ENCODE measurements around the gene KANK2.

KANK2 gene

GRCh38 chr19:11227195-11227886 lies 30.0 kb upstream of the KANK2 start:
- no peak for DNase-seq (ENCODE audit: insufficient read length, low spot score)
- TF ChIP-seq POU2F2 (IDR thresholded peaks at IDR 0.05; ENCODE audit: low read depth, low read length): no peak
- no peak for TF ChIP-seq TAF1 (IDR thresholded peaks at IDR 0.05; ENCODE audit: low read depth, low read length)
- no peak for TF ChIP-seq POLR2A (IDR thresholded peaks at IDR 0.05; ENCODE audit: low read depth, low read length)
- TF ChIP-seq SPI1 (IDR thresholded peaks at IDR 0.05; ENCODE audit: low read depth, low read length): no peak
- no peak for TF ChIP-seq PAX5 (IDR thresholded peaks at IDR 0.05; ENCODE audit: insufficient read depth, low read length, severe bottlenecking)
- no peak for TF ChIP-seq POLR2AphosphoS5 (IDR thresholded peaks at IDR 0.05; ENCODE audit: low read depth, low read length)
- FAIRE-seq: no peak

- TF ChIP-seq POLR2AphosphoS5 (IDR thresholded peaks at IDR 0.05; ENCODE audit: low read depth, low read length) (no peak), SPI1 (IDR thresholded peaks at IDR 0.05; ENCODE audit: low read depth, low read length) (no peak), PAX5 (IDR thresholded peaks at IDR 0.05; ENCODE audit: insufficient read depth, low read length, severe bottlenecking) (no peak), POU2F2 (IDR thresholded peaks at IDR 0.05; ENCODE audit: low read depth, low read length) (no peak), POLR2A (IDR thresholded peaks at IDR 0.05; ENCODE audit: low read depth, low read length) (no peak), TAF1 (IDR thresholded peaks at IDR 0.05; ENCODE audit: low read depth, low read length) (no peak)
- FAIRE-seq (no peak), DNase-seq (ENCODE audit: insufficient read length, low spot score) (no peak)
These were observed 29.4 kb upstream of the KANK2 start for GRCh38 chr19:11226716-11227166.

DNA sequence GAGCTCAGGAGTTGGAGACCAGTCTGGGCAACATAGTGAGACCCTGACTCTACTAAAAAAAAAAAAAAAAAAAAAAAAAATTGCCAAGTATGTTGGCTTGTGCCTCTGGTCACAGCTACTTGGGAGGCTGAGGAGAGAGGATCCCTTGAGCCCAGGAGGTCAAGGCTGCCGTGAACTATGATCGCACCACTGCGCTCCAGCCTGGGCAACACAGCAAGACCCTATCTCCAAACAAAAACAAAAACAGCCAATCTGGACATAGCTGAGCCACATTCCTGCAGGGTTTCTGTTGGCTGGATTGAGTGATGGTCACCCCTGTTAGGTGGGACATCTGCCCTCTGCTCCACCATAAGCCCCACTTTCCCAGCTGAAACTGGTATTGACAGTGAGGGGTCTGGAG lies 28.5 kb upstream of the KANK2 start:
- DNase-seq (ENCODE audit: insufficient read length, low spot score) (no peak), FAIRE-seq (no peak)
- TF ChIP-seq POLR2AphosphoS5 (IDR thresholded peaks at IDR 0.05; ENCODE audit: low read depth, low read length): no peak
- no peak for TF ChIP-seq POU2F2 (IDR thresholded peaks at IDR 0.05; ENCODE audit: low read depth, low read length)
- TF ChIP-seq POLR2A (IDR thresholded peaks at IDR 0.05; ENCODE audit: low read depth, low read length): no peak
- TF ChIP-seq PAX5 (IDR thresholded peaks at IDR 0.05; ENCODE audit: insufficient read depth, low read length, severe bottlenecking): no peak
- no peak for TF ChIP-seq TAF1 (IDR thresholded peaks at IDR 0.05; ENCODE audit: low read depth, low read length)
- no peak for TF ChIP-seq SPI1 (IDR thresholded peaks at IDR 0.05; ENCODE audit: low read depth, low read length)

- FAIRE-seq (no peak), DNase-seq (ENCODE audit: insufficient read length, low spot score) (no peak)
- no peak for TF ChIP-seq POLR2AphosphoS5 (IDR thresholded peaks at IDR 0.05; ENCODE audit: low read depth, low read length)
- TF ChIP-seq SPI1 (IDR thresholded peaks at IDR 0.05; ENCODE audit: low read depth, low read length): no peak
- no peak for TF ChIP-seq POLR2A (IDR thresholded peaks at IDR 0.05; ENCODE audit: low read depth, low read length)
- no peak for TF ChIP-seq POU2F2 (IDR thresholded peaks at IDR 0.05; ENCODE audit: low read depth, low read length)
- TF ChIP-seq PAX5 (IDR thresholded peaks at IDR 0.05; ENCODE audit: insufficient read depth, low read length, severe bottlenecking): no peak
- TF ChIP-seq TAF1 (IDR thresholded peaks at IDR 0.05; ENCODE audit: low read depth, low read length): no peak
These were observed 27.8 kb upstream of the KANK2 start for GRCh38 chr19:11225172-11225571.

DNA sequence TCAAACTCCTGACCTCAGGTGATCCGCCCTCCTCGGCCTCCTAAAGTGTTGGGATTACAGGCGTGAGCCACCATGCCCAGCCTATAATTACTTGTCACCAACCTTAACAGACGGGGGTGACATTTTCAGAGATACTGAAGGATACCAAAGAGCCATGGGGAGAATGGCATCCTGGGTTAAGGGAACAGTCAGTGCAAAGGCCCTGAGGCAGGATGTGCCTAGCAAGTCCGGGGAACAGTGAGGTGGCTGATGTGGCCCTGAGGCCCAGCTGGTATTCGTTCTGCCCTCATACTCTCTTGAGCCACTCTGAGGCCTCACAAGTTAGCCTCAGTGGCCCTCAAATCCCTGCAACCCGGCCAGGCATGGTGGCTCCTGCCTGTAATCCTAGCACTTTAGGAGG lies 27.1 kb upstream of the KANK2 start:
- TF ChIP-seq PAX5 (IDR thresholded peaks at IDR 0.05; ENCODE audit: insufficient read depth, low read length, severe bottlenecking) (no peak), POLR2AphosphoS5 (IDR thresholded peaks at IDR 0.05; ENCODE audit: low read depth, low read length) (no peak), TAF1 (IDR thresholded peaks at IDR 0.05; ENCODE audit: low read depth, low read length) (no peak), POU2F2 (IDR thresholded peaks at IDR 0.05; ENCODE audit: low read depth, low read length) (no peak), POLR2A (IDR thresholded peaks at IDR 0.05; ENCODE audit: low read depth, low read length) (no peak), SPI1 (IDR thresholded peaks at IDR 0.05; ENCODE audit: low read depth, low read length) (no peak)
- FAIRE-seq (no peak), DNase-seq (ENCODE audit: insufficient read length, low spot score) (no peak)

GRCh38 chr19:11223200-11223599 lies 25.9 kb upstream of the KANK2 start:
- no peak for FAIRE-seq
- no peak for DNase-seq (ENCODE audit: insufficient read length, low spot score)
- TF ChIP-seq SPI1 (IDR thresholded peaks at IDR 0.05; ENCODE audit: low read depth, low read length) (no peak), TAF1 (IDR thresholded peaks at IDR 0.05; ENCODE audit: low read depth, low read length) (no peak), PAX5 (IDR thresholded peaks at IDR 0.05; ENCODE audit: insufficient read depth, low read length, severe bottlenecking) (no peak), POLR2AphosphoS5 (IDR thresholded peaks at IDR 0.05; ENCODE audit: low read depth, low read length) (no peak), POU2F2 (IDR thresholded peaks at IDR 0.05; ENCODE audit: low read depth, low read length) (no peak), POLR2A (IDR thresholded peaks at IDR 0.05; ENCODE audit: low read depth, low read length) (no peak)

GRCh38 chr19:11221082-11221598 lies 23.8 kb upstream of the KANK2 start:
- no peak for FAIRE-seq
- DNase-seq (ENCODE audit: insufficient read length, low spot score): no peak
- TF ChIP-seq POU2F2 (IDR thresholded peaks at IDR 0.05; ENCODE audit: low read depth, low read length) (no peak), SPI1 (IDR thresholded peaks at IDR 0.05; ENCODE audit: low read depth, low read length) (no peak), TAF1 (IDR thresholded peaks at IDR 0.05; ENCODE audit: low read depth, low read length) (no peak), POLR2A (IDR thresholded peaks at IDR 0.05; ENCODE audit: low read depth, low read length) (no peak), PAX5 (IDR thresholded peaks at IDR 0.05; ENCODE audit: insufficient read depth, low read length, severe bottlenecking) (no peak), POLR2AphosphoS5 (IDR thresholded peaks at IDR 0.05; ENCODE audit: low read depth, low read length) (no peak)

- no peak for FAIRE-seq
- no peak for DNase-seq (ENCODE audit: insufficient read length, low spot score)
- TF ChIP-seq TAF1 (IDR thresholded peaks at IDR 0.05; ENCODE audit: low read depth, low read length) (no peak), POLR2AphosphoS5 (IDR thresholded peaks at IDR 0.05; ENCODE audit: low read depth, low read length) (no peak), POU2F2 (IDR thresholded peaks at IDR 0.05; ENCODE audit: low read depth, low read length) (no peak), SPI1 (IDR thresholded peaks at IDR 0.05; ENCODE audit: low read depth, low read length) (no peak), PAX5 (IDR thresholded peaks at IDR 0.05; ENCODE audit: insufficient read depth, low read length, severe bottlenecking) (no peak)
These were observed 17.0 kb upstream of the KANK2 start for GRCh38 chr19:11214387-11214786.

- no peak for DNase-seq (ENCODE audit: insufficient read length, low spot score)
- TF ChIP-seq PAX5 (IDR thresholded peaks at IDR 0.05; ENCODE audit: insufficient read depth, low read length, severe bottlenecking): no peak
- TF ChIP-seq POLR2A (IDR thresholded peaks at IDR 0.05; ENCODE audit: low read depth, low read length): no peak
- TF ChIP-seq TAF1 (IDR thresholded peaks at IDR 0.05; ENCODE audit: low read depth, low read length): no peak
- no peak for TF ChIP-seq POLR2AphosphoS5 (IDR thresholded peaks at IDR 0.05; ENCODE audit: low read depth, low read length)
- no peak for TF ChIP-seq SPI1 (IDR thresholded peaks at IDR 0.05; ENCODE audit: low read depth, low read length)
- no peak for TF ChIP-seq POU2F2 (IDR thresholded peaks at IDR 0.05; ENCODE audit: low read depth, low read length)
- no peak for FAIRE-seq
These were observed 13.2 kb upstream of the KANK2 start for GRCh38 chr19:11210656-11210928.

Measured in GM12891 (cell line).